C4-2B (cell line): ENCODE measurements around the gene AGAP1.

Source experiments
- H3K27ac ChIP-seq: fragments of 450-650 bp; 2 replicates; pipeline ENCODE4 v1.5.1; 2017
- CTCF ChIP-seq: fragments of 450-650 bp; conservative IDR thresholded peaks from 2 replicates; pipeline ENCODE4 v1.5.1; 2017; ENCODE audit warnings: mild to moderate bottlenecking
- ZFX ChIP-seq: fragments of 450-650 bp; IDR thresholded peaks from 2 replicates; pipeline ENCODE4 v1.6.1; 2017

AGAP1 gene

DNA sequence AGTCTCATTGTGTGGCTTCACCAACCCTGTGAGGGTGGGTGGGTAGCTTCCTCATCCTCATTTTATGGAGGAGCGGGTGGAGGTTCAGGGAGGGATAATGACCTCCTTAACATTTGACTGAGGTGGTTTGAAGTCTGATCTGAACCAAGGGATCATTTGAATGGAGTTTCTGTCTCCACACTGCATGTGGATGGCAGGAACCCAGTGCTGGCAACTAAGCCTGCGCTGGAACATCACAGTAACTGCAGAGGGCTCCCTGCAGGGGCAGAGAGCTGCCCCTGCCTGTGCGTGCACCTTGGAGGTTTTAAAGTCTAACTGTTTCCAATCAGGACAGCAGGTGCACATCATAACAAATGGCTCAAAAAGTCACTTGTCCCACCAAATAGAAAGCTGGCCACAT is 3.3 kb downstream of the AGAP1 start:
- no peak overlapping the region for H3K27ac ChIP-seq
- TF ChIP-seq CTCF (no peak), ZFX (no peak)

DNA sequence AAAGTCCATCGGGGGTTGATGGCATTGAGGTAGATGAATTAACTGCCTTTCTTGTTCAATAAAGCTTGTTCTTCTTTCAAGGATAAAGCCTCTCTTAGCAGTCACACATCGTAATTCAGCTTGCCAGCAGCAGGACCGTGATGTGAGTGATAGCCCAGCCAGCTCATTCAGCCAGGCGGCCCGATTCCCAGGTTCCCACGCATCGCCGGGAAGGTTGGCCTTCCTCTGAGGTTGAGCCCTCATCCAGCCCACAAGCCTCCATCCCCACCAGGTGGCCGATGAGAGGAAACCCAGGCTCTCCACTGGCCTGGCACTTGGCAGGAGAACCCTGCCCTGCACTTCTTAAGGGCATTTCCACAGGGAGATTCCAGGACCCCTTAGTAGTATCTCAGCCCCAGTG is 4.7 kb downstream of the AGAP1 start:
- no peak for TF ChIP-seq CTCF
- TF ChIP-seq ZFX = no peak
- no peak overlapping the region for H3K27ac ChIP-seq

DNA sequence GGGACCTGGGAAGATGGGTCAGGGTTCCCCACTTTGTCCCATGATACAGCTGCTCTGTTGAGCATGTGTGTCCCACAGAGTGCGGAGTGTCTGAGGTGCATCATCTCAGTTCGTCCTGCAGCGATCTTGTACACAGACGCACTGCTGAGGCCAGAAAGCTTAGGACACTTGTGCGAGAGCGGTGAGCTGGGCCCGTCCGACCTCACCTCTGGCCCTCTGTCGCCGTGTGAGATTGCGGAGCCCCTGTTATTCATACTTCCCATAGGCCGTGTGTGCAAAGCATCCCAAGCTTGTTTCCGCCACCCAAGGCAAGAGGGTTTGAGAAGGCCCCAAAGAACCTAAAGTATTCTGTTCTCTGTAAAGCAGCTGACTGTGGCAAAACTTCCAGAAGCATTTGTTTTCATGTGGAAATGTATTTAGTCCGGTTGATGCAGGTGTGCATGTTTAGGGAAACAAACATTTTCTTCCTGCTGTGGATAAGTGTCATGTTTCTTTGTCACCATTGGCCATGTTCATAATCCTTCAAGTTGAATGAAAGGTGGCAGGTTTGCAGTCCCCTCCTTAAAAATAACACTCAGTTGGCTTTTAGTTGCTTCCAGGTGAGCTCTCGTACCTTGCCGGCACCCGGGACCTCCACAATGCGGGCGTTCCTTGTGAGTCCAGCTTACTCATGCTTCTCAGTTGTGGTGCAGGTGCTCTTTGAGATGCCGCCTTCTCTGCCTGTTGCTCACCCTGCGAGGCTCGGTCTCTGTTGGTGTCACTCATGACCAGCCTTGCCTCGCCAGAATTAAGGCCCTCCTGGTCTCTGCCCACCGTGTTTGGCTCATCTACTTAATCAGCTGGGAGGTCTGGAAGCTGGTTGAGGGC is 5.3 kb downstream of the AGAP1 start:
- TF ChIP-seq ZFX (no peak), CTCF (no peak)

GRCh38 chr2:235500110-235500760 is 6.4 kb downstream of the AGAP1 start:
- no peak overlapping the region for H3K27ac ChIP-seq
- TF ChIP-seq CTCF = no peak
- TF ChIP-seq ZFX = no peak

More for the DNA sequence above, 5.3 kb downstream of the AGAP1 start:
- no peak overlapping the region for H3K27ac ChIP-seq

DNA sequence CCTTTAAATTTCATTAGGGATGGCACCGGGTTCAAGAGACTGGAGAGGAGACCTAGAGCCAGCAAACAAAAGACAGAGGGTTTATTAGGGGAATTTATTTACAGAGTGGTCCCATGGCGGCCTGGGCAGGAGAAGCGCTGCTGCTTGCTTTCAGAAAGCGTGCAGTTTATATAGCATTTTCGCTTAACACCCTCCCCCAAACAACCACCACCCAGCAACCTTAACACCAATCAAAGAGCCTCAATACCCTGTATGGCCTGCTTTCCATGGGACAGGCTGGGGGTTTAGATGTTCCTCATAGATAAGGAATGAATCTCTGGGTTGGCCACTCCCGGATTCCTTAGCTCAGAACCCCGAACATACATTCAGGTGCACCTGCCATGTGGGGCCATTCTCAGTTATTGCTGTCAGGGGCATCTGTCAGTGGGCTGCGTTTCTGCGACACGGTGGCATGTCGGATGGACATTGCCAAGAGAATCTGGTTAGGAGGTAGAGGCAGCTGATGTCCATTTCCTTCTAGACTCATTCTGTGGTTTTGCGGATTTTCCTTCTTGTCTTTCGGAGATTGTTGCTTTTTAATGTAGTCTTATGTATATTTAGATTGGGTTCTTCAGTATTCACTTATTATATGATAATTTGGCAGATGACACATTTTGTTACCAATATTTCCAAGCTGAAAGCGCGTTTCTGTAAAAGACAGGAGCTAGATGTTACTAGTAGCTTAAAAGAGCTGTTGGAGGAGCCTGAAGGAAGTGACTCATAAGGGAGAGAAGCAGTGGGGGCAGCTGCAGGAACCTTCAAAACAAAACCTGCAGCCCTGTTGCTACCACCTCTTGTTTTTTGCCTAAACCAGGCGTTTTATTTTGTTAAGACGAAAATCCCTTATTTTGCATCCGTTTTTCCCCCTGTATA is 7.2 kb downstream of the AGAP1 start:
- TF ChIP-seq CTCF (no peak), ZFX (no peak)
- no peak overlapping the region for H3K27ac ChIP-seq

DNA sequence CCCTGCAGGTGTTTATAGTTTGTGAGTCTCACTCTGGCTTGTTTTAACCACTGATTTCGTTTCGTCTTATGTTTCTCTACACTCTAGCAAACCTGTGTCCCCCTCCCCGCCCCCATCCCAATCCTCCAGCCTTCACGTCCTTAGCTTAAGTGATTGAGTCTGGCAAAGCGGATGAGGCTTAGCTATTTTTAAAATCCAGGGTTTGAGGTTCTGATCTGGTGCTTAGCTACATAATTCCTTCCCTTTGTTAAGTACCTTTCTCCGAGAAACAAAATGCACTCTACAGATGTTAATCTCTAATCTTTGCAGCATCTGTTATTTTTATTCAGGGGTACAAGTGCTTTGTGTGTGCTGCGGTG is 7.8 kb downstream of the AGAP1 start:
- no peak overlapping the region for H3K27ac ChIP-seq
- TF ChIP-seq ZFX (no peak), CTCF (no peak)

DNA sequence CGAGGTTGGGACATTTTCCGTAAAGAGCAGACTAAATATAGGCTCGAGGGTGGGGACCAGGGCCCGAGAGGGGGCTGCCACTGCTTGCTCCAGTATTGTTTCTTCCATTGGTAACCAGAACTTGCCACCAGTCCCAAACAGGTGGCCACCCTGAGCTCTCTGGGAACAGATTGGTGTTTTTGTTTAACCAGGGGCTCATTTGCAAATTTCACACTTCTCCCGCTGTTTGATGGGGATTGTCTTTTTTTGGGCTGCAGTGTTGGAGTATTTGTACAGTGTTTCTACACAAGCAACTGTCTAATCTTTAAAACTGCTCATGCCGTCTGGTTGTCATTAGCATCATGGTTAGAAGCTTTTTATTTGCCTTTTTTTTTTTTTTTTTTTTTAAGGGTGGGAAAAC is 8.5 kb downstream of the AGAP1 start:
- no peak overlapping the region for H3K27ac ChIP-seq
- TF ChIP-seq CTCF (no peak), ZFX (no peak)
